ENCODE data around the gene ATG7.

- TF ChIP-seq EZH2phosphoT487 (IDR thresholded peaks at IDR 0.05) = no peak
- TF ChIP-seq CTCF (IDR thresholded peaks at IDR 0.05) = no peak
Measured at GRCh38 chr3:11602239-11602840, 330.1 kb downstream of the ATG7 start.

Data from neural progenitor cell (in vitro differentiated cells).